Measurements from ENCODE around the gene RARB.

RARB gene

DNA sequence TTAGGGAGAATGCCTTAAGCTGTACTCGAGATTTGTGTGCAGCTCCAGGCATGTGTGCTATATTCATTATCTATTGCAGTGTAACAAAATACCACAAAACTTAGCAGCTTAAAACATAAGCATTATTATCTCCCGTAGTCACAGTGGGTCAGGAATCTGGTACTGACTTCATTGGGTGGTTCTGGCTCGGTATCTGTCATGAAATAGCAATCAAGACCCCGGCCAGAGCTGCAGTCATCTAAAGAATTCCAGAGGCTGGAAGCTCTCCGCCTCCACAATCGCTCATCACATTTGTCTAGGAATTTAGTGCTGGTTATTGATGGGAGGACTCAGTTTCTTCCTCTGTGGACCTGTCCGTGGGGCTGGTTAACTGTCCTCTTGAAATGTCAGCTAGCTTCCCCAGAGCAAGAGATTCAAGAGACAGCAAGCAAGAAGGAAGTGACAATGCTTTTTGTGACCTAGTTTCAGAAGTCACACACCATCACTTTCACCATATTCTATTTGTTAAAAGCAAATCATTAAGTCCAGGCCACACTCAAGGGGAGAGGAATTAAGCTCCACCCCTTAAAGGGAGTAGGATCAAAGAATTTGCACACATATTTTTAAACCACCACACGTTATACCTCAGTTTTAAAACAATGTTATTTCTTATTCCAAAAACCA, 160.5 kb downstream of the RARB start:
- Histone ChIP-seq H3K27ac (no peak overlapping the region), H3K4me3 (no peak overlapping the region)
- DNase-seq (ENCODE audit: low spot score), result no peak
- TF ChIP-seq CTCF (IDR thresholded peaks at IDR 0.05), result no peak

GRCh38 chr3:25589104-25589782, 161.2 kb downstream of the RARB start:
- H3K27ac ChIP-seq, result peak overlapping the region; percentile 55 to 77
- no peak for DNase-seq (ENCODE audit: low spot score)
- no peak for TF ChIP-seq CTCF (IDR thresholded peaks at IDR 0.05)
- no peak overlapping the region for H3K4me3 ChIP-seq

GRCh38 chr3:25589783-25590258, 161.8 kb downstream of the RARB start:
- no peak for DNase-seq (ENCODE audit: low spot score)
- peak overlapping the region; percentile 55 to 77 for H3K27ac ChIP-seq
- no peak for TF ChIP-seq CTCF (IDR thresholded peaks at IDR 0.05)
- H3K4me3 ChIP-seq, result no peak overlapping the region

DNA sequence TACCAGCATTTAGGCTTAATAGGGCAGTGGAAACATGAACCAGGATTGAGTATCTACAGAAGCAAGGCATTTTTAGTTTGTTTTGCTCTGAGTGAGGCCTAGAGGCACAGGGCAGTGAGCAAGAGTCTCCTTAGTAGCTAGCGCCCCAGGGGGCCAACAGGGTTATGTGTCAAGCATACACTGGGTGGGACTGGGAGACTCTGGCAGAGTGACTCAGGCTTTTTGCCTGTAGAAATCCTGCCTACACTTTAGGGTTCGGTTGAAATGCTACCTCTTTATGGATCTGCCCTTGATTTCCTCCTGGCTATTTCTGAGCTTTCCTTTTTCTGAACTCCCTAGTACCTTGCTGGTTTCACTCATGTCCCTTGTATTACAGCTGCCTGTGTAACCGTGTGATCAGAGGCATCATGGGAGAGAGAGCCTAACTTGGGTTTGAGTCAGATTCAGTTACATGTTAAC, 164.5 kb downstream of the RARB start:
- DNase-seq (ENCODE audit: low spot score), result peak; percentile 85
- peak overlapping the region in 1 of 2 donors; percentile 56 for H3K27ac ChIP-seq
- H3K4me3 ChIP-seq, result no peak overlapping the region
- TF ChIP-seq CTCF (IDR thresholded peaks at IDR 0.05), result no peak

DNA sequence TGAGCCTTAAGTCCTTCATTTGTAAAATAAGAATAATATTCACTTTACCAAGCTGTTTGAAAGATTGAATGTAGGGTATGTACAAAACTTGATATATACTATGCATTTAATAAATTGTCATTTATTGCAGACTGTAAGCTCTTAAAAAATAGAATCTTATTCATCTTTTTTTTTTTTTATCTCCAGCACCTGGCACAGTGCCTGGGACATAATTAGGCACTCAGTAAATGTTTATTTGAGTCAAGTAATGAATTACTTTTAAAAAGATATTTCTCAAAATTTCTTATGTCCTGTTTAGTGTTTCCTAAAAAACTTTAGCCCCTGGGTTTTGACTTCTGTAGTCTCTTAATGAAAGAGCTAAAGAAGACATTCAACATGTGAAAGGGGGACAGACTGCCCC, 164.9 kb downstream of the RARB start:
- DNase-seq (ENCODE audit: low spot score), result no peak
- no peak overlapping the region for H3K4me3 ChIP-seq
- TF ChIP-seq CTCF (IDR thresholded peaks at IDR 0.05), result no peak
- peak overlapping the region in 1 of 2 donors; percentile 56 for H3K27ac ChIP-seq

- peak overlapping the region in 1 of 2 donors; percentile 32 for H3K27ac ChIP-seq
- no peak for DNase-seq (ENCODE audit: low spot score)
Observed at GRCh38 chr3:25594007-25594502, 166.0 kb downstream of the RARB start.

More at GRCh38 chr3:25594007-25594502, 166.0 kb downstream of the RARB start:
- H3K4me3 ChIP-seq, result no peak overlapping the region
- TF ChIP-seq CTCF (IDR thresholded peaks at IDR 0.05), result peak; percentile 86

All from coronary artery (tissue), 2 donors.